ENCODE results near the gene RGS3.

The RGS3 gene

DNA sequence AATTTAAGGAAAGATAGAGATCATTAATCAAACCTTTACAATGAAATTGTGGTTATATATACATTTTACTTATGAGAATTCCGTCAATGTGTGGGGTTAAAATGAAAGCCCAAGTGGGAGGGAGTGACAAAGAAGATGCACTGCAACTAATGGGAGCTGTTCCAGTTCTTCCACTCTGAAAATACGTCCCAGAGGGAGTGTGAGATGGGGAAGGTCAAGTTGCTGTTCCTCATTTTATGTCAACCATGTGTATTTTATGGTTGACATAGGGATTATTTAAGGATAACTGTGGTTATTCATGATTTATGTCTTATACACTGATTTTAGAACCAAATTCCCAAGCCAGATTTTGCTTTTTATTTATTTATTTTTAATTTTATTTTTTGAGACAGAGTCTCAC, 14.2 kb upstream of the RGS3 start:
- no peak for DNase-seq (ENCODE audit: extremely low spot score)
- ChIA-PET POLR2A (no interaction called here), CTCF (interaction anchor here (1.0 to 6.3 kb wide), 3 partner anchors 16 to 207 kb away, joined by 3 to 171 read pairs (median 45); no protein-coding TSS in a partner anchor)
- TF ChIP-seq, protein P1, sequence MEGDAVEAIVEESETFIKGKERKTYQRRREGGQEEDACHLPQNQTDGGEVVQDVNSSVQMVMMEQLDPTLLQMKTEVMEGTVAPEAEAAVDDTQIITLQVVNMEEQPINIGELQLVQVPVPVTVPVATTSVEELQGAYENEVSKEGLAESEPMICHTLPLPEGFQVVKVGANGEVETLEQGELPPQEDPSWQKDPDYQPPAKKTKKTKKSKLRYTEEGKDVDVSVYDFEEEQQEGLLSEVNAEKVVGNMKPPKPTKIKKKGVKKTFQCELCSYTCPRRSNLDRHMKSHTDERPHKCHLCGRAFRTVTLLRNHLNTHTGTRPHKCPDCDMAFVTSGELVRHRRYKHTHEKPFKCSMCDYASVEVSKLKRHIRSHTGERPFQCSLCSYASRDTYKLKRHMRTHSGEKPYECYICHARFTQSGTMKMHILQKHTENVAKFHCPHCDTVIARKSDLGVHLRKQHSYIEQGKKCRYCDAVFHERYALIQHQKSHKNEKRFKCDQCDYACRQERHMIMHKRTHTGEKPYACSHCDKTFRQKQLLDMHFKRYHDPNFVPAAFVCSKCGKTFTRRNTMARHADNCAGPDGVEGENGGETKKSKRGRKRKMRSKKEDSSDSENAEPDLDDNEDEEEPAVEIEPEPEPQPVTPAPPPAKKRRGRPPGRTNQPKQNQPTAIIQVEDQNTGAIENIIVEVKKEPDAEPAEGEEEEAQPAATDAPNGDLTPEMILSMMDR (IDR thresholded peaks at IDR 0.05; ENCODE audit: control extremely low read depth, extremely low read depth, low read depth, missing control alignments), result no peak

DNA sequence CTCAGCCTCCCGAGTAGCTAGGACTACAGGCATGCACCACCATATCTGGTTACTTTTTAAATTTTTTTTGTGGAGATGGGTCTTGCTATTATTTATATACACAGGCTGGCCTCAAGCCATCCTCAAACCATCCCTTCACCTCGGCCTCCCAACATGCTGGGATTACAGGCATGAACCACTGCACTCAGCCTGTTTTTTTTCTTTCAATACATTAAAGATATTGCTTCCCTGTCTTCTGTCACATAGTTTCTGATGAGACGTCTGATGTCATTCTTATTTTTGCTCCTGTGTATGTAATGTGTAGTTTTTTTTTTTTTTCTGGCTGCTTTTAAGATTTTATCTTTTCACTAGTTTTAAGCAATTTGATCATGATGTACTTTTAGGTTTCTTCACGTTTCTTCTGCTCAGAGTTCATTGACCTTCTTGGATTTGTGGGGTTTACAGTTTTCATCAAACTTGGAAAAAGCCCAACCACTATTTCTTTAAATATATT, 11.4 kb upstream of the RGS3 start:
- TF ChIP-seq, protein P1 (IDR thresholded peaks at IDR 0.05; ENCODE audit: control extremely low read depth, extremely low read depth, low read depth, missing control alignments), result no peak
- DNase-seq (ENCODE audit: extremely low spot score), result no peak
- CTCF ChIA-PET, result interaction anchor here (0.8 to 3.0 kb wide), 3 partner anchors 55 to 206 kb away, joined by 3 to 14 read pairs (median 11); no protein-coding TSS in a partner anchor
- POLR2A ChIA-PET, result no interaction called here

DNA sequence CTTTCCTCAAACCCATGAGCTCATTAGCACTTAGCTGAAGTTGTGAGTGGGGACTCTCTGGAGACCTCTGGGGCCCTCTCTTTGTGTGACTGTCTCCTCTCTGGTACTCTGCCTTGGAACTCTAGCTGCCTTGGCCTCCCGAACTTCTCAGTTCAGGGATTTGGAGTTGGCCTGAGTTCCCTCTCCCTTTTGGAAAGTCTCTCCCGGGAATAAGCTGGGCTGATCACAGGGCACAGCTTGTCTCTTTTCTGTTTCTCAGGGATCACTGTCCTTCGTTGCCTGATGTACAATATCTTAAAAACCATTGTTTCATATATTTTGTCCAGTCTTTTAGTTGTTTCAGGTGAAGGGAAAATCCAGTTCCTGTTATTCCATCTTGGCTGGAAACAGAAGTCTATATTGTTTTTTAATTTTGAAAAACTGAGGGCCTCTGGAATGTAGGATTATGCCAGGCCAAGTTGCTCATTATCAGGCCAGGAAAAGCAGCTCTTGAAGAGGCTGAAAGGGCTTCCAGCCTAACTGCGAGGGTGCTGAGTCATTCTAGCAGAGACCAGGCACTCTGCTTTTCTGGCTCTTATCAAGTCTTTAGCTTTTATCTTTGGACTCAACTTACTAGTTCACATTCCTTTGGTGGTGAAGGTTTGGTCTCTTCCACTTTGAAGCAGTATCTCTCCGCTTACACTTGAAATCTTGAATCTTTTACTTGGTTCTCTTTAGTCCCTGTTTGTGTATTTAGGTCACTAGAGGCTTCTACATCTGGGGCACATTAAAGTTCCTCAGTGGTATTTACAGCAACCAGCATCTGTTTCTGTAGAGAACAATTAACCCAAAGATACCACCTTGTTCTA, 8.4 kb upstream of the RGS3 start:
- ChIA-PET CTCF (interaction anchor here (0.9 to 4.8 kb wide), 10 partner anchors 9 to 201 kb away, joined by 3 to 61 read pairs (median 4); no protein-coding TSS in a partner anchor), POLR2A (no interaction called here)
- DNase-seq (ENCODE audit: extremely low spot score), result no peak
- TF ChIP-seq, protein P1 (IDR thresholded peaks at IDR 0.05; ENCODE audit: control extremely low read depth, extremely low read depth, low read depth, missing control alignments), result no peak

DNA sequence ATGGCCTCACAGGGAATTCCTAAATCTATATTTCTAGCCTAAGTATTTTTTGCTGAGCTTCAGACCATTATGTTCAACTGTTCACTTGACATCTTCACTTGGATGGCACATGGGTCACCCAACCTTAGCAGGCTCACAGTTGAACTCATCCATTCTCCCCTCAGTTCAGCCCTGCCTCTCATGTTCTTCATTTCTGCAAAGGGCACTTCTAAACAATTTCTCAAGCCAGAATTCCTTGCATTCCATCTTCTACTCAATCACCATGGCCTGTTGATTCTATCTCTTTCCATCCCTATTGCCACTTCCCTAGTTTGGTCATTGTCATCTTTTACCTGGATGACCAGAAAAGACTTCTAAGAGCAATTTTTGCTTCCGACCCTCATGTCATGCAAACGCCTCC, 7.3 kb upstream of the RGS3 start:
- ChIA-PET CTCF (interaction anchor here (2.7 to 4.8 kb wide), 3 partner anchors 10 to 200 kb away, joined by 15 to 61 read pairs (median 22); no protein-coding TSS in a partner anchor), POLR2A (no interaction called here)
- DNase-seq (ENCODE audit: extremely low spot score), result no peak
- TF ChIP-seq, protein P1 (IDR thresholded peaks at IDR 0.05; ENCODE audit: control extremely low read depth, extremely low read depth, low read depth, missing control alignments), result no peak

DNA sequence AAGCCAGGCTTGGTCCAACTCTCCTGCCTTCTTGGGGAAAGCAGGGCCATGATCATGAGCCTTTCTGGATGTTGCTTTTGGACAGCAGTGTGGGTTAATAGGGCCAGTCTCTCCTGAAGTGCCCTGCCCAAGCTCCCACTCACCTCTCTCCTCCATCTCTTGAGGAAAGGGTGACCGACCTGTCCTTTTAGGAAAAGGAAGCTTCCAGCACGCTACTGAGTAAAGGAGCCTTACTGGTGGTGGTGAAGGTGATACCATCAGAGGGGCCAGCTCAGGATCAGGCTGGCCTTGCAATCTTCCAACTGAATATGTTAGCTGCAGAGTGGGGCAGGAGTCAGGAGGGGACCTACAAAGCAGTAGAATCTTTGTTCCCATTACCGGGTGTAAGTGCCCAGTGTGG, 2.2 kb upstream of the RGS3 start:
- TF ChIP-seq, protein P1 (IDR thresholded peaks at IDR 0.05; ENCODE audit: control extremely low read depth, extremely low read depth, low read depth, missing control alignments), result no peak
- ChIA-PET POLR2A (no interaction called here), CTCF (interaction anchor here (0.8 to 2.2 kb wide), 2 partner anchors 13 to 197 kb away, joined by 3 to 5 read pairs; no protein-coding TSS in a partner anchor)
- no peak for DNase-seq (ENCODE audit: extremely low spot score)

DNA sequence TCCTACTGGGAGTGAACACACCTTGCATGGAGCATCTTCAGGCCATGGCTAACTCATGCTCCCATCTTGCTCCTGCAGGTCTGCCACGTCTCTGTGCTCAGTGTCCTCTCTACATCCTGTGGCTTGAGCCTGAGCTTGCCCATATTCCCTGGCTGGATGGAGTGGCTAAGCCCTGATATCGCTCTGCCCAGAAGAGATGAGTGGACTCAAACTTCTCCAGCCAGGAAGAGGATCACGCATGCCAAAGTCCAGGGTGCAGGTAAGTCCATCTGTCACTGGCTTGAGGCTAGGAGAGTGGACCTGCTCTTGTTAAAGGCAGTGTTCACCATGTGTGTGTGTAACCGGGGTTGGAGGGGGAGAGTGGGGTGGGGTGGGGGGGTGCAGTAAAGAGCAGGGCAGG, 1.6 kb upstream of the RGS3 start:
- CTCF ChIA-PET, result interaction anchor here (0.8 to 2.8 kb wide), 4 partner anchors 12 to 196 kb away, joined by 3 to 8 read pairs (median 6); no protein-coding TSS in a partner anchor
- DNase-seq (ENCODE audit: extremely low spot score), result no peak
- POLR2A ChIA-PET, result no interaction called here
- TF ChIP-seq, protein P1 (IDR thresholded peaks at IDR 0.05; ENCODE audit: control extremely low read depth, extremely low read depth, low read depth, missing control alignments), result no peak

All from GM10248 (cell line).